NCI-H82 treated with DMSO at 0.1 percent for 48 hours (cell line): Measurements from ENCODE around the gene SPO11.

Source experiments
- DNase-seq: peaks from one replicate; lab custom pipeline; 2025; ENCODE audit not compliant: unreplicated experiment; lab: John Stamatoyannopoulos, UW

The SPO11 gene

DNA sequence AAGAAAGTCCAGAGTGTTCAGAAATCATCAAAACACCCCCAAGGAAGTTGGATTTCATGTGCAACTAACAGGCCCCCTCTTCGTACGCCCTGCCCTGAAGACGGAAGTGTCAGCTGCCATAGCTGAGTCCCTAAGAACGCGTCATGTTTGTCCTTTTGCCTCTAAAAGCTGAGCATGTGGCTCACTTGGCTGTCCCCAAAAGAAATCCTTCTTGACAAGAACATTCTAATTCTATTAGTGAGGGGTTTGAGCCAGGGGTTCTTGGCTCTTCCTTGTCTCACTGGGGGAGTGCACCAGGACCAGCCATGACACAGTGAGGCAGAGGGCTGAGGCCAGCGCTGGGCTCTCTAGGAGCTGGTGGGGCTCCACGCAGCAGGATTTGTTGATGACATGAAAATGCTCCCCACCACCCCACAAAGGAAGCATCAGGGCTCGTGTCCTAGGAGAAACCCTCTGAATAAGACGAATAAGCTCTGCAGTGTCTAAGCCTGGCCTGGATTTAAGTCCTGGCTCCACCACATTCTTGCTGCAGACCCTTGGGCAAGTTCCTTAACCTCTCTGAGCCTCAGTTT lies 20.0 kb upstream of the SPO11 start:
- DNase-seq, result no peak

DNA sequence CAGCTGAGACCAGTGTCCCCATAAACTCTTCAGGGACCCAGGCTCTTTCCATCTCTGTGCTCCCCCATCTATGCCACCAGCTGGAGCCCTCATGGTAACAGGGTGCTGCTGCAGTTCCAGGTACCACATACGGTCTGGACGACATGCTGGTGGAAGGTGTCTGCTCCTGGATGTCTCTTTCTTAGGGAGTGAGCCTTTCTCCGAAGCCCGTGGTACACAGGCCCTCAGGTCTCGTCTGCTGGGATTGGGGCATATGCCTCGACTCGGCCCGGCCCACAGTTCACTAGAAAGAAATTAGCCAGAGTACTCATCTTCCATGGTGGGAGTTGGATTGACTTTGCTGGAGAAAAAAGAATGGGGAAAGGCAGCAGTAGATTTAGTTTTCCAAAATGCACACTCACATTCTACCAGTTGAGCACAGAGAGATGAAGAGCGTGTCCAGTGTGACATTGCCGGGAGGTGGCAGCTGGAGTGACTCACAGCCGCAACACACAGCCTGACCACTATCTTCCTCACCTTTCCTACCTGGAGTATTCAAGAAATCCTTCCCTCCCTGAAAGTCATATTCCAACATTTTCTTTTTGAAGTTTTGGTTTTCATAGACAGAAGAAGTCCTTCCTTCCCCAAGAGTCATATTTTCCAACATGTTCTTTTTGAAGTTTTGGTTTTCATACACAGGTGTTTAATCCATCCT lies 18.6 kb upstream of the SPO11 start:
- DNase-seq, result no peak

DNA sequence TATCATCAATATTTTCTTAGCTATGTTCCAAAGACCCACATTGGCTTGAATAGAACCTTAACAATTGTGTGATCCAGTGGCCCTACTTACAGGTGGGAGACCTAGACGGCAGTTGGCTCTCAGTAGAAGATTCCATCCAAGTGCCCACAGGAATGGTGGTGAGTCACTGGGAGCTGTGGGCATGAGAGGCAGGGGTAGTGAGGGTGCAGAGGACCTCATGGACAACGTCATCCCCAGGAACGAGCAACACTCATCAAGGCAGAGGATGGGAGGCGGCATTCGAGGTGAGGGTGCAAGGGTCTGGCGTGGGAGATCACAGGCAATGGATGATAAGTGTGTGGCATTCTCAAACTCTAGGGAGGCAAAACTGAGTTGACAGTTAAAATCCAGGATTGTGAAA lies 17.5 kb upstream of the SPO11 start:
- no peak for DNase-seq

DNA sequence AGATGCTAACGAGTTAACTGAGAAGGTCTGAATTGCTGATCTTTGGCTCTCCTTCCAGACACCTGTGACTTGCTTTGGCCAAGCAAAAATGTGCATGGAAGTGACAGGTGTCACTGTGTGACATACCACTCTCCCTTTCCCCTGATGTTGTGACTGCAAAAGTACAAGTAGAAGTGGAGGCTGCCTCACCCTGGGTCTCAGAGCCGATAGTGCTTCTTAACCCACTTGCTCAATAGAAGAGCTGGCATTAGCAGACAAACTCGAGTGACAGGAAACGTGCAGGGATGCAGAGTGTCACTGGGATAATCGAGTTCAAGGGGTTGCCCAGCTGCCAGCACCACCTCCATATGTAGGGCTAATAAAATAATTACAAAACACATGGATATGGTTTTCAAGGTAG lies 16.4 kb upstream of the SPO11 start:
- no peak for DNase-seq

DNA sequence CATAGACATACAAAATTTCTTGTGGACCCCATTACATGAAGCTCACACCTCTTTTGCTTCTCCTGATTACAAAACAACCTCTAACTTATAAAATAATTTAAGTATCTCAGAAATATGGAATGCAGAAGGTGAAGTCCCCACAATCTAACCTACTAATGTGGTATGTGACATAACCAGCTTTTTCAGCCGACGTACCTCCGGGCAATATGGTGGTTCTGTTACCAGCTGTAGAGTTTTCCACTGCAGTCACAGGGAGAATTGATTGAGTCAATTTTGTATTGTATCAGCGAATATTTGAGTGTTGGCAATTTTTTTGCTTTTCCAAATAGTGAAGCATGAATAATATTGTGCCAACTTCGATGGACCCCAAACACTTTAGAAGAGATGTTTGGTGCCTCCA lies 15.7 kb upstream of the SPO11 start:
- DNase-seq, result no peak

DNA sequence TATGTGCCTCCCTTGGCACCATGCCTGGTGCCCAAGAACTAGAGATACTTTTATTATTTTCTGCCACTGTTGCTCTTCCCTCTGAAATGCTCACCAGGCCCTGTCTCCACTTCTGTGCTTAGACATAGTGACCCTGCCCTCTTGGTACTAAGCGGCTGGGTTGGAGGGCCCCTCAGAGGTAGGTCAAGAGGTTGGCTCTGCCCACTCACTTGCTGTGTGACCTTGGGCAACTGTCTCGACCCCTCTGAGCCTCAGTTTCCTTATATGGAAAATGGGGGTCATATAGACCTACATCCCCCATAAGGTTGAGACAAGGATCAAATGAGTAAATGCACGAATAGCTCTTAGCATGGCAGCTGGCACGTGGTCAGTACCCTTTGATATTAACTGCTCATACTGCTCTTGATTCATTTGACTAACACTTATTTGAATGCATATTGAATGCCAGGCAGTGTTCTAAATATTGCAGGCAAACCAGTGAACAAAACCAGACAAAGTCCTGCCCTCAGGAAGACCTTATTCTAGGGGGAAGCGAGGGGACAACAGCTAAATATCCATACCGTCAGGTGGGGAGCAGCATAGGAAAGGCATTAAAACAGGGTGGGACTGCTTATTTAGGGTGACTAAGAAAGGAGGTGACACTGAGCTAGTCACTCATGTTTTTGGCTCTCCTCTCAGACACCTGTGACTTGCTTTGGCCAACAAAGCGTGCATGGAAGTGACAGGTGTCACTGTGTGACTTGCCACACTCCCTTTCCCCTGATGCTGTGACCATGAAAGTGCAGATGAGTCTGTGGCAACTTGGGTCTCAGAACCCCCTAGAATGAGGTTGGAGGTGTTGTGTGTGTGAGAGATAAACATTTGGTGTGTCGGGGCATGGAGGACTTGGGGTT lies 14.3 kb upstream of the SPO11 start:
- DNase-seq, result no peak

DNA sequence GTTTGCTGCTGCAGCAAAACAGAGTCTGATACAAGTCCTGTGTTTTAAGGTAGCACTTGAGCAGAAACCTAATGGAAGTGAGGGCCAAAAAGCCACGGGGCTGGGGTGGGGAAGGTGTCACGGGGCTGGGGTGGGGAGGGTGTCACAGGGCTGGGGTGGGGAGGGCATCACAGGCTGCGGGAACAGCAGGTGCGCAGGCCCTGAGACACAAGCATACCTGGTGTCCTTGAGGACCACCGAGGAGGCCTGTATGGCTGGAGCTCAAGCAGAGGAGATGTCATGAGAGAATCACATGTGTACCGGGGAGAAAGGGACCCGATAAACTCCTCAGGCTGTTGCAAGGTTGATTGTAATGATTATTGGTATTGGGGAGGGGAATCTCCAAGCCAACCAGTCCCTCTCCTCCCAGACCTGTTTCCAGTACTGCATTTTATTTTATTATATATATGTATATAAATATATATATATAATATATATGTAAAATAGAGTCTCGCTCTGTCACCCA lies 13.6 kb upstream of the SPO11 start:
- no peak for DNase-seq

DNA sequence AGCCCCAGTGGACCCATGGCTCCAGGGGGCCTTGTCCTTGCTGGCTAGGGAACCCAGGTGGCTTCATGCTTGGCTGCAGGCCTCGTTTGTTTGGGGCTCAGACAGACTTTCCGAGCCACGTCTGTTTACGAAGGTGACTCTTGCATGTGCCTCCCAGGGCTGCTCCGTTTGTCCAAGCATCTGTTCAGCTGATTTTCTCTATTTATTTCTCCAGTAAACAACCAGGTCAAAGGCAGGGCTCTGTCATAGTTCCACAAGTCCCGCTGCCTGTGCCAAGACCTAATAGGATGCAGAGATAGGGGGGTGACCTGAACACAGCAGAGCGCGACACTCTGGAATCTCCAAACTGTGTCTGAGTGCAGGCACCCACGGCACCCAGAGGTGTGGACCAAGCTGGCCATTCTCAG lies 12.8 kb upstream of the SPO11 start:
- DNase-seq, result no peak

DNA sequence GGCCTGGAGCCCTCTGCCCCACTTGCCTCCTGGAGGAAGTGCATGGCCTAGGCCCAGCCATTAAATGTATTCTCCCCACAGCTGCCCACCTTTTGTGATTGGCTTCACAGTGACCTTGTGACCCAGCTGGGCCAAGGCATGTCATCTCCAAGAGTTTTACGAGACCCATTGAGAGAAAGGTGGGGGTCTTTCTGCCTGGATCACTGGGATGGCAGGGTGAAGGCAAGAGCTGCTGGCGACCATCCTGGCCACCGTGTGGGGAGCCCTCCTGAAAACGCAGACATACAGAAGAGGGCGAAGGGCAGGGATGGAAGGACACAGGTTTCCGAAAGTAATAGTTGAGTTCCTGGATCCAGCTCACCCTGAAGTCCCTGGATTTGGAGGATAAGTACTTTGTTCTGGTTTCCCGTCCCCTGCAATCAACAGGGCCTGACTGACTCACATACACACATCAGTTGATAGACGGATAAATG lies 12.3 kb upstream of the SPO11 start:
- no peak for DNase-seq

DNA sequence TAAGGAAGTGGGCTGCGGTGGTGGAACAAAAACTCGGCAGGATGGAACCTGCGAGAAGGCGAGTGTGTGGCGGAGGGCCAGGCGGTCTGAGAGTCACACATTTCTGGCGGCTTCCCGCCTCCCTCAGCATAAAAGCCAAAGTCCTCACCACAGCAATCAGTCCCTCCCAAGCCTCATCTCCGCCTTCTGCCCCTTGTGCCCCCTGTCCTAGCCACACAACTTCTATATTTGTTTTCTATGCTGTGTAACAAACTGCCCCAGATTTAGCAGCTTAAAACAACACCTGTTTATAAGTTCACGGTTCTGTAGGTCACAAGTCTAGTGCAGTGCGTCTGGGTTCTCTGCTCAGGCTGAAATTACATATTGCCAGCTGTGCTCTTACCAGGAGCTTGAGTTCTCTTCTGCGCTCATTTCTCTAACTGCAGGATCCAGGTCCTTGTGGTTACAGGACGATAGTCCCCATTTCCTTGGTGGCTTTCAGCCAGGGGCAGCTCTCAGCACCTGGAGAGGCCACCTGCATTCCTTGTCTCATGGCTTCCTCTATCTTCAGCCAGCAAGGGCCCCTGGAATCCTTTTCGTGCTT lies 11.7 kb upstream of the SPO11 start:
- no peak for DNase-seq

DNA sequence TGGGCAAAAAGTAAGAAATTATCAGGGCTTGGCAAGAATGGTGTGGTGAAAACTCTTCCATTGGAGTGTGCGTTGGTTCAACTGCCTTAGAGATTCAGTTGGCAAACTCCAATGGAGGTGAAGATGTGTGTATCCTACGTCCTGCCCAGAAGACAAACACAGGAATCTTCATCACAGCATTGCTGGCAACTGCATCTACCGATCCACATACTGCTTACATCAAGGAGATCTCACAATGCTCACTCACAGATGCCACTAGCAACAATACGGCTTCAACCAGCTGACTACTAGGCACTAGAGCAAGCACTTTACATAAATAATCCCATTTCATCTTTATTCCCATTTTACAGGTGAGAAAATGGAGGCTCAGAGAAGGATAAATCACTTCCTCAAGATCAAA lies 10.0 kb upstream of the SPO11 start:
- no peak for DNase-seq

DNA sequence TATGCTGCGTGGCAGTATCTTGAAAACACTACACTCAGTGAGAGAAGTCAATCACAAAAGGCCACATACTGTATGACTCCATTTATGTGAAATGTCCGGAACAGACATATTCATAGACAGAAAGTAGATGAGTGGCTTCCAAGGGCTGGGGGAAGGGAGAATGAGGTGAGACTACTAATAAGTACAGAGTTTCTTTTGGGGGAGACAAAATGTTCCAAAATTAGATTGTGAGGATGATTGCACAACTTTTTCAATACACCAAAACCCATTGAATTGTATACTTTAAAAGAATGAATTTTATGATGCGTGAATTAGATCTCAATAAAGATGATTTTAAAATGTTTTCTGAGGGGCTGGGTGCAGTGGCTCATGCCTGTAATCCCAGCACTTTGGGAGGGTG lies 9.2 kb upstream of the SPO11 start:
- DNase-seq, result no peak

DNA sequence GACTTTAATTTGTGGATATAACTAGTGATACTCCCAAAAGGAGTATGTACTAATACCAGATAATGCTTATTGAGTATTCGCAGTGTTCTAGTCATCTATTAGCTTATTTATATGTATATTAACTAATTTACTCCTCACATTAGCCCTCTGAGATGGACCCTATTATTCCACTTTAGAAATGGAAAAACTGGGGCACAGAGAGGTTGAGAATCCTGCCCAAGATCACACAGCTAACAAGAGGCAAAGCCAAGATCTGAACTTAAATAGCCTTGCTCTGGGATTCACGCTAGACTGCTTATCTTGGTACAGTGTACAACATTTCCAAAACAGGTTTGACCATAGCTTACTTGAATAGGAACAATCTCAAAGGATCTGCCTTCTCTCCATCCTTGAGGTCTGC lies 8.5 kb upstream of the SPO11 start:
- DNase-seq, result no peak

DNA sequence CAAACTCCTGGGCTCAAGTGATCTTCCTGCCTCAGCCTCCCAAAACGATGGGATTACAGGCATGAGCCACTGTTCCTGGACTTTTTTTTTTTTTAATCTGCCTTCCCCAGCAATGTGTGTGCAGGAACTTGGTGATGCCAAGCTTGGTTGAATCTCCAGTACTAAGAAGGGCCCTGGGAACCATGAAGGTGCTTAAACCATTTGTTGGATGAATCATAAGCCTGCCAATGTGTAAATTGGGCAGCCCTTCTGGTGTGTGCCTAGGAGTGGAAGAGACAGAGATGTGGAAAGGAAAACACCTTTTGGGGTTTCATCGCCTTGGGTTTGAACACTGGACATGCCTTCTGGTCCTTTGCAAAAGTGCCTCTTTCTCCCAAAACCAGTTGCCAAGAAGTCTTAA lies 7.1 kb upstream of the SPO11 start:
- no peak for DNase-seq

DNA sequence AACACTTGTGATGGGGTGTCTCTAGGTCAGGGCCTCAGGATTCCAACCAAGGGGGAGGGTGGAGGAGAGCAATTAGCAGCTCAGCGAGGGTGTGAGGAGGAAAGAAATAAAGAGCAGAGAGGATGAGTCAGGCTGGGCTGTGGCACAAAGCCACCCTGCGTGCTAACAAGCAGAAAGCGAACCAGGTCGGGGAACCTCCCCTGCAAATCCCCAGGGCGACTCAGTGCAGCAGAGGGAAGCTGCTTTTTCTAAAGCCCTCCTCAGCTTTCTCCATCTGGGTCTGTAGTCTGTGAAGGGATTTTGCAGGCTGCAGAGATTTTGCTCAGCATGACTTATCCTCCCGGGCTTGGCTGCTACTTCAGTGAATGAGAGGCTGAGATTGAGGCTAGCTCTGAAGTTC lies 6.6 kb upstream of the SPO11 start:
- DNase-seq, result no peak

DNA sequence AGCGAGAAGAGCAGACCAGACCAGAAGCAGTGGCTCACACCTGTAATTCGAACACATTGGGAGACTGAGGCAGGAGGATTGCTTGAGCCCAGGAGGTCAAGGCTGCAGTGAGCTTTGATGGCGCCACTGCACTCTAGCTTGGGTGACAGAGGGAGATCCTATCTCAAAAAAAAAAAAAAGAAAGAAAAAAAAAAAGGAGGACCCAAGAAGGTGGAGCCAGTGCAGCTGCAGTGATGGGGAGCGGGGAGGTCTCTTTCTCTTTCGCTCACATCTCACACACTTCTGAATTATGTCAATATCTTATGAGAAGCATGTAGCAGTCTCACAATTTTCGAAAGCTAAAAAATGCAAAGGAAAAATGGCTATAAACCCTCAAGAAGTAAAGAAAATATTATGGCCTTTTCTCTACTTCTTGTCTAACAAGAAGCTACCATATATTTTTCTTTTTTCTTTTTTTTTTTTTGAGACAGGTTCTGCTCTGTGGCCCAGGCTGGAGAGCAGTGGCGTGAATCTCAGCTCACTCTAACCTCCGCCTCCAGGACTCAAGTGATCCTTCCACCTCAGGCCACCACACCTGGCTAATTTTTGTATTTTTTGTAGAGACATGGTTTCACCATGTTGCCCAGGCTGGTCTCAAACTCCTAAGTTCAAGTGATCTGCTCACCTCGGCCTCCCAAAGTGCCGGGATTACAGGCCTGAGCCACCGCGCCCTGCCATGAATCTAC lies 3.8 kb upstream of the SPO11 start:
- no peak for DNase-seq

DNA sequence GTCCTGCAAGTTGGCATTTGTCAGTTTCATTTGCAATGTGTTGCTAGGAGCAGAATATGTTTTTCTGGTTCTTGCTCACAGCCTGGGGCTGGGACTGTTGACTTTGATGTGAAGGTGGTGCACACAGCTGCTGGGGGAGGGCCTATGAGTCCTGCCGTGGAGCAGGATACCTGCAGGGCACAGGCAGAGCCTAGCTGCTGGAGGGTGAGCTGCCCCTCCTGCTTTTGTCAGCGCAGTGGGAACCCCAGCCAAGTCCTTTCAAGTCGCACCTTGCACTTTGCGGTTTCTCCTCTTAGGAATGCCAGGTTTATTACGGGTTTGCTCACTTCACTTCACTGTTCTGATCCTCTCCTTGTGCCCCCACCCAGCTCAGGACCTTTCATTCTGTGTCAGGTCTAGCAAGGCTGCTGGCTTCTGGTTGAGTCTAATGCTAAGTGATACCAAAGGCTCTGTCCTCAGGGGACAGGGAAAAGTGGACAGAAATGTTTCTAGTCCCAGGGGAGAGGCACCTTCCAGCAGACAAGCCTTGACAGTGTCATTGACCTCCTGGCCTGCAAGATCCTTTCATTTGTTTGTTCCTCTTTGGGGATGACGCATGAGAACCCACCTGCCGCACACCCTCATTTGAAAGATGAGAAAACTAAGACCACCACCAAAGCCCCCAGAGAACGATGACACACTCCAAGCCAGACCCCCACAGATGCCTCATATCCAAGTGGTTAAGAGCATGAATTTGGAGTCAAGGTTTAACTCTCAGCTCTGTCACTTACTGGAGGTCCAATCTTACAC lies 2.7 kb upstream of the SPO11 start:
- no peak for DNase-seq

DNA sequence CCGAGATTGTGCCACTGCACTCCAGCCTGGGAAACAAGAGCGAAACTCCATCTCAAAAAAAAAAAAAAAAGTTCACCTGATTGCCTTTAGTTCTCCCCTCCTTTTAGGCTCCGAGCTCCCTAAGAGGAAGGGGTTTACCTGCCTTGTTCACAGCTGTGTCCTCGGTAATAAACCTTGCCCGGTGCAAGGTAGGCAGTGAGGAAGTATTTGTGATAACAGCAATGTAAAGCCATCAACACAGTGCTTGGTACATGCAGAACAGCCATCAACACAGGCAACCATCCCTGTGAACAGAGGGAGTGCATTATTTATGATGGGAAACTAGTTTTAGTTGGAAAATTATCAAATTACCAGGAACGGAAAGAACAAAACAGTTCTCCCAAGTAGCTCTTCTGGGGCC lies 1.8 kb upstream of the SPO11 start:
- no peak for DNase-seq

DNA sequence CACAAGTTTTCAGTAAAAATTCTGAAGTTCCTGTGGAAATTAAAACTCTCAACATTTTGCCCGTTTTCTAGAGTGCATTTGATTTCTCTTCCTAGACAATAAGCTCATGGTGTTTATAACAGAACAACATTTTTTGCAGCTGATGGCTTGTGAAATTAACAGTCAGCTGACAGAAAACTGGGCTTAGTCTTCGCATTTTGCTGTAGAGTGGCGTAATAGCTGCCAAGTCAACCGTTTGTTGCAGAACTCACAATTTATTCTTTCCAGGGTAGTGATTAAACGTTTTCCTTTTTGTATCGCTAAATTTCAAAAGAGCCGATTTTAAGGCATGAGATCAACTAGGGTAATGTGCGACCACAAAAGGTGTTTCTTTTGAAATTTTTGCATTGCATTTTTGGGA lies 1.4 kb downstream of the SPO11 start:
- no peak for DNase-seq
